ENCODE data around the gene CIZ1. TPM values are rescaled to one million over a fixed set of nuclear protein-coding genes. Genes with fewer than 3 reads are reported as not detected.

CIZ1 gene
- total and polyA plus RNA-seq, 2 of the 13 experiments (the other 11 are each of a cell fraction or from before 2014, with no cell fraction given): 30.6 to 50.3 TPM

DNA sequence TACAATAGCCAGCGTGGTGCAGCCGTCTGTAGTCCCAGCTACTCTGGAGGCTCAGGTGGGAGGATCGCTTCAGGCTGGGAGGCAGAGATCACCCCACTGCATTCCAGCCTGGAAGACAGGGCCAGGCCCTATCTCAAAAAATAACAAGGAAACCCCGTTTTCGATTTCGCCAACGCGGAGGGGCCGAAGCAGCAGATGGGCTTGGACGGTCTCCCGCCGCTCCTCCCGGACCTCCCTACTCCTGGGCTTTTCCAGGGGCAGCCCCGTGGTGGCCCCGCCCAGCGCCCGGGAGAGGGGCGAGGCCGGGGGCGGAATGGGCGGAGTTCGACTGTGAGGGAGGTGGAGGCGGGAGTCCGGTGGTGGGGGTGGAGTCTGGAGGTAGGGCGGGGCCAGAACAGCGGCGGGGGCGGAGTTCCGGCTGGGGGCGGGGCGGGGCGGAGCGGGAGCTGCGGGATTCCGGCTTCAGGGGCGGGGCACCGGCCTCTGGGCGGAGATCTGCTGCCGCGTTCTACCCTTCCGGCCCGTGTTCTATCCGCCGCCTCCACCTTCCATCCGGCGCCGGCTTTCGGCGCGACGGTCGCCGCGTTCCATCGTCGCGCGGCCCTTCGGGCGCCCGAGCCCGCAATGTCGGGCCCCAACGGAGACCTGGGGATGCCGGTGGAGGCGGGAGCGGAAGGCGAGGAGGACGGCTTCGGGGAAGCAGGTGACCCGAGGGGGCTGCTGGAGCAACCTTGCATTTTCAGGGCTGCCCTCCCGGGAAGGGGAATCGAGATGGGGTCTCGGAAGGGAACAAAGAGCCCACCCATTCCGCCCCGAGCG lies 31.4 kb downstream of the CIZ1 start, which contains the start of gene BBLN (continued):
- TF ChIP-seq, protein P1, sequence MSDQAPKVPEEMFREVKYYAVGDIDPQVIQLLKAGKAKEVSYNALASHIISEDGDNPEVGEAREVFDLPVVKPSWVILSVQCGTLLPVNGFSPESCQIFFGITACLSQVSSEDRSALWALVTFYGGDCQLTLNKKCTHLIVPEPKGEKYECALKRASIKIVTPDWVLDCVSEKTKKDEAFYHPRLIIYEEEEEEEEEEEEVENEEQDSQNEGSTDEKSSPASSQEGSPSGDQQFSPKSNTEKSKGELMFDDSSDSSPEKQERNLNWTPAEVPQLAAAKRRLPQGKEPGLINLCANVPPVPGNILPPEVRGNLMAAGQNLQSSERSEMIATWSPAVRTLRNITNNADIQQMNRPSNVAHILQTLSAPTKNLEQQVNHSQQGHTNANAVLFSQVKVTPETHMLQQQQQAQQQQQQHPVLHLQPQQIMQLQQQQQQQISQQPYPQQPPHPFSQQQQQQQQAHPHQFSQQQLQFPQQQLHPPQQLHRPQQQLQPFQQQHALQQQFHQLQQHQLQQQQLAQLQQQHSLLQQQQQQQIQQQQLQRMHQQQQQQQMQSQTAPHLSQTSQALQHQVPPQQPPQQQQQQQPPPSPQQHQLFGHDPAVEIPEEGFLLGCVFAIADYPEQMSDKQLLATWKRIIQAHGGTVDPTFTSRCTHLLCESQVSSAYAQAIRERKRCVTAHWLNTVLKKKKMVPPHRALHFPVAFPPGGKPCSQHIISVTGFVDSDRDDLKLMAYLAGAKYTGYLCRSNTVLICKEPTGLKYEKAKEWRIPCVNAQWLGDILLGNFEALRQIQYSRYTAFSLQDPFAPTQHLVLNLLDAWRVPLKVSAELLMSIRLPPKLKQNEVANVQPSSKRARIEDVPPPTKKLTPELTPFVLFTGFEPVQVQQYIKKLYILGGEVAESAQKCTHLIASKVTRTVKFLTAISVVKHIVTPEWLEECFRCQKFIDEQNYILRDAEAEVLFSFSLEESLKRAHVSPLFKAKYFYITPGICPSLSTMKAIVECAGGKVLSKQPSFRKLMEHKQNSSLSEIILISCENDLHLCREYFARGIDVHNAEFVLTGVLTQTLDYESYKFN (CRISPR knock-in tag; conservative IDR thresholded peaks at IDR 0.05): 0 out of 2 replicates have a peak, but pooled peaks have one; percentile 12
- TF ChIP-seq KDM5A (IDR thresholded peaks at IDR 0.05; ENCODE audit: borderline replicate concordance, low read length) (no peak), BORCS8-MEF2B (CRISPR knock-in tag; IDR thresholded peaks at IDR 0.05) (peak; percentile 48; the same call in 1 of the 2 replicates), POLR2G (IDR thresholded peaks at IDR 0.05; ENCODE audit: low read depth, low read length) (peak; percentile 89), NFRKB (IDR thresholded peaks at IDR 0.05) (no peak), SRSF4 (IDR thresholded peaks at IDR 0.05; ENCODE audit: low read depth, low read length, poor library complexity, severe bottlenecking) (no peak), MTA3 (CRISPR knock-in tag; IDR thresholded peaks at IDR 0.05) (no peak), ZNF234 (CRISPR knock-in tag; conservative IDR thresholded peaks at IDR 0.05) (no peak), PAF1 (CRISPR knock-in tag; IDR thresholded peaks at IDR 0.05) (no peak), ARNT2 (CRISPR knock-in tag; IDR thresholded peaks at IDR 0.05; ENCODE audit: low read depth) (0 out of 2 replicates have a peak, but pooled peaks have one; percentile 1), SCMH1 (CRISPR knock-in tag; IDR thresholded peaks at IDR 0.05; ENCODE audit: borderline replicate concordance) (no peak), ZNF317 (CRISPR knock-in tag; IDR thresholded peaks at IDR 0.05) (peak; percentile 56; the same call in 1 of the 2 replicates), ARID2 (CRISPR knock-in tag; IDR thresholded peaks at IDR 0.05; ENCODE audit: borderline replicate concordance) (no peak), KLF15 (CRISPR knock-in tag; IDR thresholded peaks at IDR 0.05; ENCODE audit: borderline replicate concordance) (no peak)
- TF ChIP-seq, protein P2, sequence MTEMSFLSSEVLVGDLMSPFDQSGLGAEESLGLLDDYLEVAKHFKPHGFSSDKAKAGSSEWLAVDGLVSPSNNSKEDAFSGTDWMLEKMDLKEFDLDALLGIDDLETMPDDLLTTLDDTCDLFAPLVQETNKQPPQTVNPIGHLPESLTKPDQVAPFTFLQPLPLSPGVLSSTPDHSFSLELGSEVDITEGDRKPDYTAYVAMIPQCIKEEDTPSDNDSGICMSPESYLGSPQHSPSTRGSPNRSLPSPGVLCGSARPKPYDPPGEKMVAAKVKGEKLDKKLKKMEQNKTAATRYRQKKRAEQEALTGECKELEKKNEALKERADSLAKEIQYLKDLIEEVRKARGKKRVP (CRISPR knock-in tag; IDR thresholded peaks at IDR 0.05): 0 out of 4 replicates have a peak, but pooled peaks of 1 of the 2 experiments have one; percentile 15
- TF ChIP-seq, protein P3, sequence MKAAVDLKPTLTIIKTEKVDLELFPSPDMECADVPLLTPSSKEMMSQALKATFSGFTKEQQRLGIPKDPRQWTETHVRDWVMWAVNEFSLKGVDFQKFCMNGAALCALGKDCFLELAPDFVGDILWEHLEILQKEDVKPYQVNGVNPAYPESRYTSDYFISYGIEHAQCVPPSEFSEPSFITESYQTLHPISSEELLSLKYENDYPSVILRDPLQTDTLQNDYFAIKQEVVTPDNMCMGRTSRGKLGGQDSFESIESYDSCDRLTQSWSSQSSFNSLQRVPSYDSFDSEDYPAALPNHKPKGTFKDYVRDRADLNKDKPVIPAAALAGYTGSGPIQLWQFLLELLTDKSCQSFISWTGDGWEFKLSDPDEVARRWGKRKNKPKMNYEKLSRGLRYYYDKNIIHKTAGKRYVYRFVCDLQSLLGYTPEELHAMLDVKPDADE (CRISPR knock-in tag; IDR thresholded peaks at IDR 0.05): no peak
- TF ChIP-seq, protein P4, sequence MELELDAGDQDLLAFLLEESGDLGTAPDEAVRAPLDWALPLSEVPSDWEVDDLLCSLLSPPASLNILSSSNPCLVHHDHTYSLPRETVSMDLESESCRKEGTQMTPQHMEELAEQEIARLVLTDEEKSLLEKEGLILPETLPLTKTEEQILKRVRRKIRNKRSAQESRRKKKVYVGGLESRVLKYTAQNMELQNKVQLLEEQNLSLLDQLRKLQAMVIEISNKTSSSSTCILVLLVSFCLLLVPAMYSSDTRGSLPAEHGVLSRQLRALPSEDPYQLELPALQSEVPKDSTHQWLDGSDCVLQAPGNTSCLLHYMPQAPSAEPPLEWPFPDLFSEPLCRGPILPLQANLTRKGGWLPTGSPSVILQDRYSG (CRISPR knock-in tag; IDR thresholded peaks at IDR 0.05): no peak
- TF ChIP-seq, protein P5, sequence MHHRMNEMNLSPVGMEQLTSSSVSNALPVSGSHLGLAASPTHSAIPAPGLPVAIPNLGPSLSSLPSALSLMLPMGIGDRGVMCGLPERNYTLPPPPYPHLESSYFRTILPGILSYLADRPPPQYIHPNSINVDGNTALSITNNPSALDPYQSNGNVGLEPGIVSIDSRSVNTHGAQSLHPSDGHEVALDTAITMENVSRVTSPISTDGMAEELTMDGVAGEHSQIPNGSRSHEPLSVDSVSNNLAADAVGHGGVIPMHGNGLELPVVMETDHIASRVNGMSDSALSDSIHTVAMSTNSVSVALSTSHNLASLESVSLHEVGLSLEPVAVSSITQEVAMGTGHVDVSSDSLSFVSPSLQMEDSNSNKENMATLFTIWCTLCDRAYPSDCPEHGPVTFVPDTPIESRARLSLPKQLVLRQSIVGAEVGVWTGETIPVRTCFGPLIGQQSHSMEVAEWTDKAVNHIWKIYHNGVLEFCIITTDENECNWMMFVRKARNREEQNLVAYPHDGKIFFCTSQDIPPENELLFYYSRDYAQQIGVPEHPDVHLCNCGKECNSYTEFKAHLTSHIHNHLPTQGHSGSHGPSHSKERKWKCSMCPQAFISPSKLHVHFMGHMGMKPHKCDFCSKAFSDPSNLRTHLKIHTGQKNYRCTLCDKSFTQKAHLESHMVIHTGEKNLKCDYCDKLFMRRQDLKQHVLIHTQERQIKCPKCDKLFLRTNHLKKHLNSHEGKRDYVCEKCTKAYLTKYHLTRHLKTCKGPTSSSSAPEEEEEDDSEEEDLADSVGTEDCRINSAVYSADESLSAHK (CRISPR knock-in tag; IDR thresholded peaks at IDR 0.05; ENCODE audit: borderline replicate concordance): no peak

All from HepG2 (cell line).